ENCODE data around the gene CCDC180.

Gene CCDC180

DNA sequence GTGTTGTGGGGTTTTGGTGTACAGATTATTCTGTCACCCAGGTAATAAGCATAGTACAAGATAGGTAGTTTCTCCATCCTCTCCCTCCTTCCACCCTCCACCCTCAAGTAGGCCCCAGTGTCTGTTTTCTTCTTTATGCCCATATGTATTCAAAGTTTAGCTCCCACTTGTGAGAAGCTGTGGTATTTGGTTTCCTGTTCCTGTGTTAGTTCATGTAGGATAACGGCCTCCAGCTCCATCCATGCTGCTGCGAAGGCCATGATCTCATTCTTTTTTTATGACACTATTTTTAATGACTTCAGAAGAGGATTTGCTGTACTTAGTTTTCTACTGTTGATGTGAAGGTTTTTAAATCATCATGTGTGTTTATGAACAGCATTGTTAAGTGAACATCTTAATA is 11.9 kb downstream of the CCDC180 start:
- TF ChIP-seq TAF1 (IDR thresholded peaks at IDR 0.05; ENCODE audit: borderline replicate concordance, insufficient read depth, low read length): no peak
- TF ChIP-seq SIN3A (IDR thresholded peaks at IDR 0.05; ENCODE audit: borderline replicate concordance, insufficient read depth, low read length): no peak
- no peak for TF ChIP-seq POLR2AphosphoS5 (IDR thresholded peaks at IDR 0.05; ENCODE audit: low read depth, low read length)
- TF ChIP-seq, protein P1, sequence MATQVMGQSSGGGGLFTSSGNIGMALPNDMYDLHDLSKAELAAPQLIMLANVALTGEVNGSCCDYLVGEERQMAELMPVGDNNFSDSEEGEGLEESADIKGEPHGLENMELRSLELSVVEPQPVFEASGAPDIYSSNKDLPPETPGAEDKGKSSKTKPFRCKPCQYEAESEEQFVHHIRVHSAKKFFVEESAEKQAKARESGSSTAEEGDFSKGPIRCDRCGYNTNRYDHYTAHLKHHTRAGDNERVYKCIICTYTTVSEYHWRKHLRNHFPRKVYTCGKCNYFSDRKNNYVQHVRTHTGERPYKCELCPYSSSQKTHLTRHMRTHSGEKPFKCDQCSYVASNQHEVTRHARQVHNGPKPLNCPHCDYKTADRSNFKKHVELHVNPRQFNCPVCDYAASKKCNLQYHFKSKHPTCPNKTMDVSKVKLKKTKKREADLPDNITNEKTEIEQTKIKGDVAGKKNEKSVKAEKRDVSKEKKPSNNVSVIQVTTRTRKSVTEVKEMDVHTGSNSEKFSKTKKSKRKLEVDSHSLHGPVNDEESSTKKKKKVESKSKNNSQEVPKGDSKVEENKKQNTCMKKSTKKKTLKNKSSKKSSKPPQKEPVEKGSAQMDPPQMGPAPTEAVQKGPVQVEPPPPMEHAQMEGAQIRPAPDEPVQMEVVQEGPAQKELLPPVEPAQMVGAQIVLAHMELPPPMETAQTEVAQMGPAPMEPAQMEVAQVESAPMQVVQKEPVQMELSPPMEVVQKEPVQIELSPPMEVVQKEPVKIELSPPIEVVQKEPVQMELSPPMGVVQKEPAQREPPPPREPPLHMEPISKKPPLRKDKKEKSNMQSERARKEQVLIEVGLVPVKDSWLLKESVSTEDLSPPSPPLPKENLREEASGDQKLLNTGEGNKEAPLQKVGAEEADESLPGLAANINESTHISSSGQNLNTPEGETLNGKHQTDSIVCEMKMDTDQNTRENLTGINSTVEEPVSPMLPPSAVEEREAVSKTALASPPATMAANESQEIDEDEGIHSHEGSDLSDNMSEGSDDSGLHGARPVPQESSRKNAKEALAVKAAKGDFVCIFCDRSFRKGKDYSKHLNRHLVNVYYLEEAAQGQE (IDR thresholded peaks at IDR 0.05; ENCODE audit: insufficient read depth in 1 of 2, low read depth in 2 of 2, low read length in 2 of 2): no peak
- no peak for TF ChIP-seq FOXP2 (optimal IDR thresholded peaks at IDR 0.05; ENCODE audit: borderline replicate concordance, extremely low read depth, extremely low read length, insufficient read depth)

DNA sequence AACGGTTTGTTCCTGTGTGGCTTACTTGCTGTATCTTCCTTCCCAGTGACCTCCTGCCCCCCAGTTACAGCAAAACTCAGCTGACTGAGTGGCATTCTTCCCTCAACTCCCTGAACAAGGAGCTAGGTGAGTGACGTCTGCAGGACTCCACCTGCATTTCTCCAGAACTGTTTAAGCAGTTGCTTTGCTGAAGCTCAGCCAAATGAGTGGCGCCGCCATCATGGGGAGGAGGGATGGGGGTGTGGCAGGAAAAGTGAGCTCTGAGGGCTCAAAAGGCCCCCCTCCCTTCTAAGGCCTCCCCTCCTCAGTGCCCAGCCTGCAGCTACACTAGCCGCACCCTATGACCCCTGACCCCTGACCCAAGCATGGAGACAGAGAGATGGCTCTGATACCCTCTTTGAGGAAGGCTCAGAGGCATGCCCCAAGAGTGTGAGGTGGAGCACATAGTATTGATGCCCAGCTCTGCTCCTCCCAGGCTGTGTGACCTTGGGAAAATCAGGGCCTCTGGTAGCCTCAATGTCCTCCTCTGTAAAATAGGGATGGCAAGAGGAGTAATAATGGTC is 12.7 kb downstream of the CCDC180 start:
- TF ChIP-seq, protein P1 (IDR thresholded peaks at IDR 0.05; ENCODE audit: insufficient read depth in 1 of 2, low read depth in 2 of 2, low read length in 2 of 2): no peak
- no peak for TF ChIP-seq FOXP2 (optimal IDR thresholded peaks at IDR 0.05; ENCODE audit: borderline replicate concordance, extremely low read depth, extremely low read length, insufficient read depth)
- TF ChIP-seq TAF1 (IDR thresholded peaks at IDR 0.05; ENCODE audit: borderline replicate concordance, insufficient read depth, low read length): no peak
- TF ChIP-seq POLR2AphosphoS5 (IDR thresholded peaks at IDR 0.05; ENCODE audit: low read depth, low read length): no peak
- TF ChIP-seq SIN3A (IDR thresholded peaks at IDR 0.05; ENCODE audit: borderline replicate concordance, insufficient read depth, low read length): no peak

DNA sequence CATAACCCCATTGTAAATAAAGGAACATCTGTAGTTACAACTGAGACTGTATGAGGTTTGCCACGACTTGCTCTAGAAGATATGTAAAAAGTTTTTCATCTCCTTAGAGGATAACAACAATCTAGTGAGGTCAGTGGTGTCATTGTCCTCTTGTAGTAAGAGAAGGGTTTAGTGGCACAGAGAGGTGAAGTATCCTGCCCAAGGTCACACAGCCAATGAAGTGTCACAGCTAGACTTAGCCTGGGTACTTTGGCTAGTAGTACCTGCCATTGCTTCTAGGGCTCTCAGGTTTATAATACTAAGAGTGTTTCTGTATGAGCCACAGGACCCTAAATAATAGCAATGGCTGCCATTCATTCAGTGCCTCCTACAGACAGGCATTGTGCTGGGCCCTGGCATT is 13.8 kb downstream of the CCDC180 start:
- TF ChIP-seq FOXP2 (optimal IDR thresholded peaks at IDR 0.05; ENCODE audit: borderline replicate concordance, extremely low read depth, extremely low read length, insufficient read depth): no peak
- TF ChIP-seq SIN3A (IDR thresholded peaks at IDR 0.05; ENCODE audit: borderline replicate concordance, insufficient read depth, low read length): no peak
- no peak for TF ChIP-seq TAF1 (IDR thresholded peaks at IDR 0.05; ENCODE audit: borderline replicate concordance, insufficient read depth, low read length)
- no peak for TF ChIP-seq POLR2AphosphoS5 (IDR thresholded peaks at IDR 0.05; ENCODE audit: low read depth, low read length)

DNA sequence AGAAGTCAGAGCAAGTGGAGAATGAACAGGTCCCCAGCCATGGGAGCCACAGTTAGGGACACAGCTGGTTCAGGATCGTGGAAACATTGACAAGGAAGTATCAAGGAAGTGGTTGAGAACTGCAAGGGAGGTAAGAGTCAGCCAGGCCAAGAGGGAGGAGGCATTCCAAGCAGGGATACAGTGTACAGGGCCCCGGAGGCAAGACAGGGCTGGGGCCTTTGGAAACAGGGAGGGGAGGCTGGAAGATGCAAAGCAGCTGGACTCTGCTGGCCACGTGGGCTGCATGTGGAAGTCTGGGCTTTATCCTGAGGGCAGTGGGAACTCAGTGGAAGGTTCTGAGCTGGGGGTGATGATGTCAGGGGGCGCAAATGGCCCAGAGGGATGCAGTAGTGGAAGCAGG is 14.2 kb downstream of the CCDC180 start:
- TF ChIP-seq FOXP2 (optimal IDR thresholded peaks at IDR 0.05; ENCODE audit: borderline replicate concordance, extremely low read depth, extremely low read length, insufficient read depth): no peak
- TF ChIP-seq, protein P1 (IDR thresholded peaks at IDR 0.05; ENCODE audit: insufficient read depth in 1 of 2, low read depth in 2 of 2, low read length in 2 of 2): no peak
- TF ChIP-seq POLR2AphosphoS5 (IDR thresholded peaks at IDR 0.05; ENCODE audit: low read depth, low read length): no peak
- no peak for TF ChIP-seq TAF1 (IDR thresholded peaks at IDR 0.05; ENCODE audit: borderline replicate concordance, insufficient read depth, low read length)
- TF ChIP-seq SIN3A (IDR thresholded peaks at IDR 0.05; ENCODE audit: borderline replicate concordance, insufficient read depth, low read length): no peak

DNA sequence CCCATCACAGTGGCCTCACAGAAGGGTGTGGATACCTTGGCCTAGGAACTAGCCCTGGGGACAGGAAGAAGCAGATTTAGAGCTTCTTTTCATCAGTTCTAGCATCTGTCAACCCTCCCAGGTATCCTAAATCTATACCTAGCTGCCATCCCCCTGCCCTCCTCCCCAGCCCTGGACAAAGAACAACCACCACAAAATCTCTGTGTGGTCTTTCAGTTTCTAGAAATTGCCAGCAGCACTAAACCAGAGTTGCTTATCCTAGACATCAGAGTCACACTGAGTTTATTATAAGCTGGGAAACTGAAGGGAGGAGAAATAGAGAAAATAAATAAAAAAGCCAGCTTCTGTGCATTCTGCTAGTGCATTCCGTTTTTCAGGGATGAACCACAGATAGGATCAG is 14.6 kb downstream of the CCDC180 start:
- TF ChIP-seq POLR2AphosphoS5 (IDR thresholded peaks at IDR 0.05; ENCODE audit: low read depth, low read length): no peak
- no peak for TF ChIP-seq SIN3A (IDR thresholded peaks at IDR 0.05; ENCODE audit: borderline replicate concordance, insufficient read depth, low read length)

GRCh38 chr9:97324954-97325353 is 17.5 kb downstream of the CCDC180 start:
- TF ChIP-seq FOXP2 (optimal IDR thresholded peaks at IDR 0.05; ENCODE audit: borderline replicate concordance, extremely low read depth, extremely low read length, insufficient read depth): no peak

- no peak for TF ChIP-seq FOXP2 (optimal IDR thresholded peaks at IDR 0.05; ENCODE audit: borderline replicate concordance, extremely low read depth, extremely low read length, insufficient read depth)
- TF ChIP-seq, protein P1 (IDR thresholded peaks at IDR 0.05; ENCODE audit: insufficient read depth in 1 of 2, low read depth in 2 of 2, low read length in 2 of 2): peak in 1 of 2 experiments; percentile 50; a peak in 1 of 4 replicates
Measured at GRCh38 chr9:97327562-97327961, 20.1 kb downstream of the CCDC180 start.

Data from PFSK-1 (cell line).